G401.6 (cell line): Measurements from ENCODE around the gene BZW1.

Experiments
- FAIRE-seq: peaks from 2 replicates; lab custom pipeline; 2012; peaks lifted over from hg19 to GRCh38; lab: Jason Lieb, UNC

BZW1 gene

DNA sequence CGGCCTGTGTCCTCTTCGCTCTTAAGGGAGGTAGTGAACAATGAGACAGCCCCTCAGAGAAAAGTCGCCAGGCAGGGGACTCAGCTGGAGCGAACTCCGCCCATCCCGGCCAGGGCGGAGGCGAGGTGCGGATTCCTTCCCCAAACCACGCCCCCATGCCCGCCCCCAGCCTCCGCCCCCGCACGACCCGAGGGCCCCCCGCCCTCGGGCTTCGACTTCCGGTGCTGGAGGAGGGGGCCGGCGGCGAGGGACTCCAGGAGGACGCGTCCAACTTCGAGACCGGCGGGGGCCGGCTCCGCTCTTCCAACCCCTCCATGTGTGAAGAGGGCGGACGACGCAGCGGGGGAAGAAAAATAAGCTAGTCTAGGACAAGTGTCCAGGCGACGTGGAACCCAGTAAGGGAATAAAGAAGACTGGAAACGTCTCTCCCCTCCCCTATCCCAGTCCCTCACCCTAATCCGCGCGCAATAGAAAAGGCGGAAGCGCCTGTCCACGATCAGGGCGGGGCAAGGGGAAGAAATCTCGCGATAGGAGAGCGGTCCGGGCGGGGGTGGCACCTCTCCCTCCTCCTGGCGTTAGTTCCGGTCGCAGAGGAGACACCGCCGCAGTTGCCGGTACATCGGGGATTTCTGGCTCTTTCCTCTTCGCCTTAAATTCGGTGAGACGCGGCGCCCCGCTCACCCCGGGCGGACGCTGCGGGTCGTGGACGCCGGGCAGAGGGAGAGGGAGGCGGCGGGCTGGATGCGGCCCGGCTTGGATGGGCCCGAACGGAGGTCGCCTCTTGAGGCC, at the start of gene BZW1:
TSS of gene BZW1 (plus strand) at position 578 of the 789 bp plus-strand sequence. CDS start 1,308 bp downstream, outside the sequence.
- peak; percentile 94 for FAIRE-seq

DNA sequence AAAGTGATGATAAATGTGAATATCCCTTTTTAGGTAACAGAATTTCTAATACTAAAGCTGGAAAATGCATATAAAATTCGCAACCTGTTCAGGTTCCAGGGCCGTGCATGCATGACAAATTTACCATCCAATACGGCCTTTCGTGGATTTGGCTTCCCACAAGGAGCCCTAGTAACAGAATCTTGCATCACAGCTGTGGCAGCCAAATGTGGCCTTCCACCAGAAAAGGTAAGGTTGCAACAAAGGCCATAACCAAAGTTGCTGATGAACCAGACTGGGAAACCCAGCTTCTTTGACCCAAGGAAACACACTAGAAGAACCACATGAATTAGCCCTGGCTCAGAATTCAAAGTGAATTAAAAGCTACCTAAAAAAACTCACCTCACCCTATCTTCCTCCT, 49.6 kb upstream of the BZW1 start:
- FAIRE-seq = no peak

DNA sequence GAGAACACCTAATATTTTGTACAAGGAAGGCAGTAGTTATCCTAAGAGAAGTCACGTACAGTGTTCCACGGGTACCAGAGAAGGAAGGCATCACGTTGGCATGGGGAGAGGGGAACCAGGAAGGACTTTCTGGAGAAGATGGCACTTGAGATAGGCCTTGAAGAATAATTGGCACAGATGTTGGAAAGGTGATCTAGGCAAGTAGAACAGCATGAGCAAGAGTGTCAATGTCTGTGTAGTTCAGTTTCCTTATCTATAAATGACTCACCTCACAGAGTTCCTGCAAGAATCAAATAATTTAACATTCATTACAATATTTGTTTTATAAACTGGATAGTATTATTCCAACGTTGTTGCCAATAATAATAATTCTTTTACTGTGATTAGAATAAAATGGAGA, 48.3 kb upstream of the BZW1 start:
- no peak for FAIRE-seq

GRCh38 chr2:200765139-200765951, 46.4 kb upstream of the BZW1 start:
- no peak for FAIRE-seq

GRCh38 chr2:200765995-200766660, 45.6 kb upstream of the BZW1 start:
- FAIRE-seq = no peak

DNA sequence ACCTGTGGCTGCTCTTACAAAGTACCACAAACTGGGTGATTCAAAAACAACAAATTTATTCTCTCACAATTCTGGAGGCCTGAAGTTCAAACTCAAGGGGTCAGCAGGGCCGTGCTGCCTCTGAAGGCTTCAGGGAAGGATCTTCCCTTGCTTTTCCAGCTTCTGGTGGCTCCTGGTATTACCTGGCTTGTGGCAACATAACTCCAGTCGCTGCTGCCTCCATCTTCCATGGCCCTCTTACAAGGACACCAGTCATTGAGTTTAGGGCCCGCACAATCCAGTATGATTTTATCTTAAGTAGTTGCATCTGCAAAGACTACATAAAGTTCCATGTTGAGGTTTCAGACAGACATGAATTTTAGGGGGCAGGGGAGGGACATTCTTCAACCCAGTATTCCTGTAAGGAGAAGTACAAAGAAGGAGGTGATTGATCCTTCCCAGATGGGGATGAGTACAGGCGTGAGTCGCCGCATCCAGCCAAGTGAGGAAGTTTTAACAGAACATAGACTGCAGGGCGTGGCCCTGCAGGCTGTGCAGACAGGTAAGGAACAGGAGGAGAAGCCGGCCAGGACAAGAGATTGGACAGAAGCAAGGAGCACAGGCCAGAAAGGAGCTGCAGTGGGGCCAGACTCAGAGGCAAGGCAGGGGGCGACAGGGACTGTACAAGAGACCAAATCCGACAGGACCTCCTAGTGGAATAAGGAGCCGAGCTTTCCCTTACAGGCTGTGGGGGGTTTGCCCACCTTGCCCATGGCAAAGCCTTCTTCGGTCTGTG, 44.4 kb upstream of the BZW1 start:
- no peak for FAIRE-seq

DNA sequence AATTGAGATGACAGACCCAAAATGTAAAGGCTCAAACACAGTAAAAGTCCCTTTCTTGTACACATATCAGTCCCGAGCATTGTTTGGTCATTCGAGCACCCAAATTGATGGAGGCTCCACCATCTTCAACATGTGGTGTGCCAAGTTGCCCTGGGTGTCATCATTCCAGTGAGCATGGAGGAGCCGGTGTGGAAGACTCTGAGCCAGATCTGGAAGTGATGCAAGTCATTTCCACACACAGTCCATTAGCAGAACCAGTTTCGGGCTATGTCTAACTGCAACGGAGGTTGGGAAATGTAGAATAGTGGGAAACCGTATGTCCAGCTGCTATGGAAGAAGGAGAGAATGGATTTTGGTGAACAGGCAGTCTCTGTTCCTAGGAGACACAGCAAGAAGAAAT, 40.9 kb upstream of the BZW1 start:
- no peak for FAIRE-seq

GRCh38 chr2:200772620-200773019, 39.1 kb upstream of the BZW1 start:
- no peak for FAIRE-seq

GRCh38 chr2:200773083-200773482, 38.6 kb upstream of the BZW1 start:
- no peak for FAIRE-seq

- no peak for FAIRE-seq
Measured at GRCh38 chr2:200774920-200775319, 36.8 kb upstream of the BZW1 start.

GRCh38 chr2:200777275-200777674, 34.4 kb upstream of the BZW1 start:
- FAIRE-seq = no peak

DNA sequence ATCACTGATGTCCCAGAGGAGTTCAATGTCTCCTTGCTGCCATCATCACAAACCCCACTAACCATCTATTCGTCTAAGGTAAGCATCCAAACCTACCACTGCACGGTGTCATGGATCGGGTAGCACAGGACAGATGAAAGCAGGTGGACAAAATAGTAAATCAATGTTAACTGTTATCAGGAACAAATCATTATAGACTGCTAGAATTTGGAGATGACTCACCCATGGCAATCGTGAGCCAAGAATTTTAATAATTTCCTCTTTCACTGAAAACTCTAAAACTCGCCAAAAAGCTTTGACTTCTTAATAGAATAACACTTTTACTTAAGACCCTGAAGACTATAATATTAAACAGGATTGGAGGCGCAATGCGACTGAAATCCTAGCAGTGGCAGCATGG, 33.7 kb upstream of the BZW1 start:
- no peak for FAIRE-seq

- no peak for FAIRE-seq
Measured at GRCh38 chr2:200779214-200779613, 32.5 kb upstream of the BZW1 start.

DNA sequence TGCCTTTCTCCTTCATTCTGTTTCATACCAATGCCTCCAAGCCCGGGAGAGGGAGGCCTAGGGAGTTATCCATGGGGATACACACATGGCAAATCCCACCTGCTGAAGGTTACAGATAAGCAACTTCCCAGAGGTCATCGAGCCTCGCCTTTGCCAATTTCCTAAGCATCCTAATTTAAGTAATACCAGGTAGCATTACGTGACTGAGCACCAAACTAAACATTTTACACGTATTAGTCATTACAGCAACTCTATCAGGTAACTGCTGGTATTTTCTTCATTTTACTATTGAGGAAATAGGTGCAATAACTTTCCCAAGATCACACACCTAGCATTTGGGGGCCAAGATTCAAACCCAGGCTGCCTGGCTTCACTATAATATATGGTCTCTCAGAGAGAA, 30.1 kb upstream of the BZW1 start:
- FAIRE-seq = no peak

DNA sequence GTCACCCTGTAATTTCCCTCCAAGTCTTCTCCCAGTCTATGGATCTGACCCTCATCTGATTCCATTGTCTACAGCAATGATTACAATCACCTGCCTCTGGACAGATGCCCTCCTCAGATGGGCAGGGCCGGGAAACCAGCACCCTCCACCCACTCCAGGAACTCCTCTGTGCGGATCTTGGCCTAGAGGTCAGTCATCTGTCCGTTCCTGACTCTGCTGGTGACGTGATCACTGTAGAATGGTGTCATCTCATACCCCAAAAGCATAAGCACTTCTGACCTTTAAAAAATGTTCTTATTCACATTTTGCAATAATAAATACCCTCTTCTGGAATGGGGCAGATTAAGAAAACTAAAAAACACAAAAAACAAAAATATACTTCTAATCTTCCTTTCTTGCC, 29.5 kb upstream of the BZW1 start:
- no peak for FAIRE-seq

GRCh38 chr2:200784215-200784614, 27.5 kb upstream of the BZW1 start:
- FAIRE-seq = no peak

GRCh38 chr2:200786423-200786822, 25.3 kb upstream of the BZW1 start:
- FAIRE-seq = no peak

DNA sequence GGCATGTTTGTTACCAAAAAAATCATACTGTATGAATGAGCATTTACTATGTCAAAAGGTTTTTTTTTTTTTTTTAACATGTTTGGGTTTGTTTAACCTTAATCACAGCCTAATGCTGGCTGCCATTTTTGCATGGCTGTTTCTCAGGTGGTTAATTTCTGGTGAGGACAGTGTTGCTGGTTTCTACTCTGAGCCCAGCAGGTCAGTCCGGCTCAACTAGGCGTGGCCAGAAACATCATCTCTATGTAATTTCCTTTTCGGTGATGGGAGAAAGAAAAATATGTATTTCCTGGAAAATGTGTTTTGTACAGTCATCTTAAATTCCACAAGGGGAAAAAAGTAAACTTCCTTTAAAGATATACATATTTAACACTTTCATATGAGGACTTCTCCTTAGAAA, 24.9 kb upstream of the BZW1 start:
- no peak for FAIRE-seq

DNA sequence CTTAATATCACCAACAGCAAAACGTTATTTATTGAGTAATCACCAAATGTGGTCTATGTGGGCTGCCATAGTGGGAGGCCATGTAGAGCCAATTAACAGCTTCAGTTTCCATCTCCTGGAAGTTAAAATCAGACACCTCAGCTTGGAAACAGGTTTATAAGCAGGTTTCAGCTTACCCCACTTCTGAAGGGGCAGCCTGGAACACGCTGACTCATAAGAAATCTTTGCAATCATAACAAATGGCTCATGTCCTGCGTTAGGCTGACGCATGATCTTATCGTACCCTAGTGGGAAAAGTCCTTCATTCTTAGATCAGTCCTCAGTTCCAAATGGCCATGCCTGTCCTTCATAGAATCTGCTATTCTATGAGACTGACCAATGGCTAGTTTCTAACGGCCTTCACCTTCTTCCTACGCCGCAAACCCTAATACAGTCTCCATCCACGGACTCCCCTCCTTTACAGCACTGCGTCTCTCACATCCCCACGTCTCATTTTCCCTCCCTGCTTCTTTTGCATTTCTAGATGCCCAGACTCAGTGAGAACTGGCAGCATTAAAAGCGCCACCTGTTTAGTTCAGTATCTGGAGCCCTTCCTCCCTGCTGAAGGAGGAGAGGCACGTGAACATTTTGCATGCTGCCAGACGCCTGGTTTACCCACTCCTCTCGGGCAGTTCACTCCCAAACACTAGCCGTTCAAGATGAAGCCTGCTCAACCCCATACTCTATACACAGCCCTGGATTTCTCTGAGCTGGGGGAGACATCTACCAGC, 24.2 kb upstream of the BZW1 start:
- FAIRE-seq = no peak

DNA sequence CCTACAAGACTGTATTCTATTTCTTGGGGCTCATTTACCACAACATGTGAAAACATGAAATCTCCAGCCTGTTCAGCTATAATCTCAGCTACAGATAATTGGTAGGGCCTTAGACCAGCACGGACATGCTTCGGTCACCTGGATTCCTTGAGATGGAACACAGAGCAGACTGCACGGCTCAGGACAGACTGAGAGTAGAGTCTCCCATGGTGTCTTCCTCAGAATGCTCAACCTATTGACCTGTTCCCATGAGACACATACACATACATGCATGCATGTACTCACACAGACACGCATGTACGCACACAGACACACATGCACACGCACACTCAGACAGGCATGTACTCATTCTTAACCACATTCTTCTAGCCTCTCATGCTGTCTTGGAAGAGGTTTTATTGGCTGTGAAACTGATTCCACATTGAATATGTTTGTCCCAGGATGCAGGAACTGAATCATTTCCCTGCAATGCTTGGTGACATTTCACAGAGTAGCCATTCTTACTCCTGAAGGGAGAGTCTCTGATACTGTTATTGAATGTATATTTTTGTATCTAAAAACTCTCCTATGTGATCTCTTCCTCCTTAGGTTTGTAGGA, 23.5 kb upstream of the BZW1 start:
- FAIRE-seq = no peak

DNA sequence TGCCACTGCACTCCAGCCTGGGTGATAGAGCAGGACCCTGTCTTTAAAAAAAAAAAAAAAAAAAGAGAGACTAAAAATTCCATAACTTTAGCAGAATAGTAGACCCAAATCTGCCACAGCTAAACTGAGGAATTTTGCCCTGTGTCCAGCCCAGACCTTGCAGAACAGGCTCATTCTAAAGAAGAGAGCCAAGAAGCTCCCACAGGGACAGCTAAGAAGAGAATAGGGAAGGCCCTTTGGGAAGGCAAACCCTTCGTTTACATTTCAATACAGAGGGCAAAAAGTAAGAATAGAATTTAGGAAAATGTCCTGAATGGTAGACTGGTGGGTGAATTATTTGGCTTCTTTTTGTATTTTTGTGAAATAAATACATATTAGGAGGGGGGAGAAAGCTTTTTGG, 21.5 kb upstream of the BZW1 start:
- no peak for FAIRE-seq
